ENCODE measurements around the gene GAS2. TPM values are rescaled to one million over a fixed set of nuclear protein-coding genes. Genes with fewer than 3 reads are reported as not detected.

The GAS2 gene
- polyA plus RNA-seq, 1 donor from 2014 or later, result 8.0 TPM

DNA sequence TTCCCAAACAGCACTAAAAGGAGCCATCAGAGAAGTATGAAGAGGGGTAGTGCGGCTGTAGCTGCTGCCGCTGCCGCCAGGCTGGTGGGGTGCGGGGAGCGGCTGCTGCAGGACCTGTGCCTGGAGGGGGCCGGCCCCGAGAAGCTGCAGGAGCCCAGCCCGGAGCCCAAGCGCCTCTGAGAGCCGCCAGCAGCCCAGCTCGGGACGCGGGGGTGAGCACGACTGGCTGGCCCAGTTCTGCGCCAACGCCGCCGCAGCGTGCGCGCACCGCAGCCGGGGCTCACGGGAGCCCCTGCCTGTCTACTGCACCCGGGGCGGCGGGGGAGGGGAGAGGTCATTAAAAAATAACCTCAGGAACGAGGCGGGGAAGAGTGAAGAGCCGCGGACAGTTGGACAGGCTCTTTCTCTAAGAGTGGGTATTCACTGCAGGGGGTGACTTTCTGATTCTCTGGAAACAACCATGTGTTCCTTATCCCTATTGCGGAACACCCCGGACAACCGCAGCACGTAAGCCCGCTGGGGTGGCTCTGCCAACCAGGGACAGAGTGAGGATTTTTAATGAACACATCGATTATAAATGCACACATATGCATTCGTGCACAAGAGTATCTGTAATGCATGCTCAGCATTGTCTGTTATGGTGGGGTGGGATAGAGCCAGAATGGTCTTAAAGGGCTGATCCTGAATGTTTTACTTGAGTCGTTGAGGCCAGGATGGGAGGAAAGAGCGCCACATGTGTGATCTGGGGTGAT lies 453 bp downstream of the GAS2 start:
- Histone ChIP-seq H3K27ac (ENCODE audit: low read length) (no peak overlapping the region), H3K4me3 (ENCODE audit: low read length) (peak overlapping the region; percentile 65), H3K27me3 (ENCODE audit: insufficient read depth, low read depth, low read length) (peaks cover 18% of the 10 kb centered on the region), H3K79me2 (replicated peaks; ENCODE audit: insufficient read depth, low read length) (no peaks in the 10 kb centered on the region), H2AFZ (ENCODE audit: low read depth, low read length) (no peak overlapping the region), H3K9me2 (ENCODE audit: insufficient read depth, low read length) (no peaks in the 10 kb centered on the region), H4K20me1 (ENCODE audit: insufficient read depth) (no peaks in the 10 kb centered on the region), H3K9ac (ENCODE audit: low read length) (peak overlapping the region; percentile 38), H3K9me3 (ENCODE audit: low read length) (no peaks in the 10 kb centered on the region), H3K36me3 (ENCODE audit: insufficient read depth, low read length) (no peaks in the 10 kb centered on the region), H3K4me2 (ENCODE audit: low read length) (no peak overlapping the region), H3F3A (ENCODE audit: insufficient read depth, low read length, poor library complexity, severe bottlenecking) (no peaks in the 10 kb centered on the region)
- TF ChIP-seq TAF1 (IDR thresholded peaks at IDR 0.05; ENCODE audit: low read depth), result no peak
- no peak for TF ChIP-seq EZH2 (IDR thresholded peaks at IDR 0.05; ENCODE audit: borderline replicate concordance, insufficient read depth, low read length, poor library complexity, severe bottlenecking)
- peak; percentile 26 for TF ChIP-seq MXI1 (conservative IDR thresholded peaks at IDR 0.05; ENCODE audit: poor library complexity, severe bottlenecking)
- TF ChIP-seq, protein P1, sequence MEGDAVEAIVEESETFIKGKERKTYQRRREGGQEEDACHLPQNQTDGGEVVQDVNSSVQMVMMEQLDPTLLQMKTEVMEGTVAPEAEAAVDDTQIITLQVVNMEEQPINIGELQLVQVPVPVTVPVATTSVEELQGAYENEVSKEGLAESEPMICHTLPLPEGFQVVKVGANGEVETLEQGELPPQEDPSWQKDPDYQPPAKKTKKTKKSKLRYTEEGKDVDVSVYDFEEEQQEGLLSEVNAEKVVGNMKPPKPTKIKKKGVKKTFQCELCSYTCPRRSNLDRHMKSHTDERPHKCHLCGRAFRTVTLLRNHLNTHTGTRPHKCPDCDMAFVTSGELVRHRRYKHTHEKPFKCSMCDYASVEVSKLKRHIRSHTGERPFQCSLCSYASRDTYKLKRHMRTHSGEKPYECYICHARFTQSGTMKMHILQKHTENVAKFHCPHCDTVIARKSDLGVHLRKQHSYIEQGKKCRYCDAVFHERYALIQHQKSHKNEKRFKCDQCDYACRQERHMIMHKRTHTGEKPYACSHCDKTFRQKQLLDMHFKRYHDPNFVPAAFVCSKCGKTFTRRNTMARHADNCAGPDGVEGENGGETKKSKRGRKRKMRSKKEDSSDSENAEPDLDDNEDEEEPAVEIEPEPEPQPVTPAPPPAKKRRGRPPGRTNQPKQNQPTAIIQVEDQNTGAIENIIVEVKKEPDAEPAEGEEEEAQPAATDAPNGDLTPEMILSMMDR (IDR thresholded peaks at IDR 0.05; ENCODE audit: poor library complexity, severe bottlenecking), result peak; percentile 43
- TF ChIP-seq EP300 (conservative IDR thresholded peaks at IDR 0.05; ENCODE audit: poor library complexity, severe bottlenecking), result no peak
- peak; percentile 16 for TF ChIP-seq RAD21 (conservative IDR thresholded peaks at IDR 0.05)
- TF ChIP-seq SMC3 (conservative IDR thresholded peaks at IDR 0.05; ENCODE audit: poor library complexity), result peak; percentile 28
- TF ChIP-seq POLR2AphosphoS5 (IDR thresholded peaks at IDR 0.05), result no peak
- TF ChIP-seq, protein P2, sequence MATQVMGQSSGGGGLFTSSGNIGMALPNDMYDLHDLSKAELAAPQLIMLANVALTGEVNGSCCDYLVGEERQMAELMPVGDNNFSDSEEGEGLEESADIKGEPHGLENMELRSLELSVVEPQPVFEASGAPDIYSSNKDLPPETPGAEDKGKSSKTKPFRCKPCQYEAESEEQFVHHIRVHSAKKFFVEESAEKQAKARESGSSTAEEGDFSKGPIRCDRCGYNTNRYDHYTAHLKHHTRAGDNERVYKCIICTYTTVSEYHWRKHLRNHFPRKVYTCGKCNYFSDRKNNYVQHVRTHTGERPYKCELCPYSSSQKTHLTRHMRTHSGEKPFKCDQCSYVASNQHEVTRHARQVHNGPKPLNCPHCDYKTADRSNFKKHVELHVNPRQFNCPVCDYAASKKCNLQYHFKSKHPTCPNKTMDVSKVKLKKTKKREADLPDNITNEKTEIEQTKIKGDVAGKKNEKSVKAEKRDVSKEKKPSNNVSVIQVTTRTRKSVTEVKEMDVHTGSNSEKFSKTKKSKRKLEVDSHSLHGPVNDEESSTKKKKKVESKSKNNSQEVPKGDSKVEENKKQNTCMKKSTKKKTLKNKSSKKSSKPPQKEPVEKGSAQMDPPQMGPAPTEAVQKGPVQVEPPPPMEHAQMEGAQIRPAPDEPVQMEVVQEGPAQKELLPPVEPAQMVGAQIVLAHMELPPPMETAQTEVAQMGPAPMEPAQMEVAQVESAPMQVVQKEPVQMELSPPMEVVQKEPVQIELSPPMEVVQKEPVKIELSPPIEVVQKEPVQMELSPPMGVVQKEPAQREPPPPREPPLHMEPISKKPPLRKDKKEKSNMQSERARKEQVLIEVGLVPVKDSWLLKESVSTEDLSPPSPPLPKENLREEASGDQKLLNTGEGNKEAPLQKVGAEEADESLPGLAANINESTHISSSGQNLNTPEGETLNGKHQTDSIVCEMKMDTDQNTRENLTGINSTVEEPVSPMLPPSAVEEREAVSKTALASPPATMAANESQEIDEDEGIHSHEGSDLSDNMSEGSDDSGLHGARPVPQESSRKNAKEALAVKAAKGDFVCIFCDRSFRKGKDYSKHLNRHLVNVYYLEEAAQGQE (IDR thresholded peaks at IDR 0.05; ENCODE audit: borderline replicate concordance), result no peak

DNA sequence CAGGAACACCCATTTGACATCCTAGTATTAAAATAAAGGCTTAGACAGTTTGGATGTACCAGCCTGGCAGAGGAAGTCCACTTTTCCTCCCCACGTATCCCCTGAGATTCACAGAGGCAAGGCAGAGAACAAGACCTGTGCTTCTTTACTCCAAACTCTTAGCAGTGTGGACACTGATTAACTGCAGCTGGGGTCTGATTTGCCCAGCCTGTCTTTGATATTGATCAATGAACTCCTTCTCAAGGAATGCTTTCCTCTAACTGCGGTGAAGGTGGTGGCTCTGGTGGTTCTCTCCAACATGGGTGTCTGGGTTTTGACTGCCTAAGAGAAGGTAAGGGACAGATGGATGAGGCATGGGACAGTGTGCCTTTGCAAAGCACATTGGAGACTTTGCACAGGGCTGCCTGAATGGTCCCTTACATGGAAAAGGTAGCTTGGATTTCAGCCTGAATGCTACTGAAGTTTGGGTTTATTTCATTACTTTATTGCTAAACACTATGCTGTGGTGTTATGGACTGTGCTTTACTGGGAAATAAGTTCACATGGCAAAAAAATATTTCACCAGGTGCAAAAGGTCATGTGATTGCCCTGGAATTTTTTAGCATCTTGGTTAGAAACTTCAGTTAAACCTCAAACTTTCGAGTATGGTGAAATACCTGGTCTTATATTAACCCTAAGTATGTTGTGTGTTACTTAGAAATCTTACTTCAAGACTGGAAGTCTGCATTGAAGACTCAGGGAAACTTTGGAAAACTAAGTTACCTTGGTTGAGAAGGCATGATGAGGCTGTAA lies 1.8 kb downstream of the GAS2 start:
- H3K36me3 ChIP-seq (ENCODE audit: insufficient read depth, low read length), result no peaks in the 10 kb centered on the region
- no peak overlapping the region for H3K4me2 ChIP-seq (ENCODE audit: low read length)
- H3K9ac ChIP-seq (ENCODE audit: low read length), result no peak overlapping the region
- H3K79me2 ChIP-seq (replicated peaks; ENCODE audit: insufficient read depth, low read length), result no peaks in the 10 kb centered on the region
- H3K4me3 ChIP-seq (ENCODE audit: low read length), result no peak overlapping the region
- H2AFZ ChIP-seq (ENCODE audit: low read depth, low read length), result no peak overlapping the region
- no peaks in the 10 kb centered on the region for H3K9me2 ChIP-seq (ENCODE audit: insufficient read depth, low read length)
- H3F3A ChIP-seq (ENCODE audit: insufficient read depth, low read length, poor library complexity, severe bottlenecking), result no peaks in the 10 kb centered on the region
- H3K9me3 ChIP-seq (ENCODE audit: low read length), result no peaks in the 10 kb centered on the region
- no peak for TF ChIP-seq TAF1 (IDR thresholded peaks at IDR 0.05; ENCODE audit: low read depth)
- TF ChIP-seq EP300 (conservative IDR thresholded peaks at IDR 0.05; ENCODE audit: poor library complexity, severe bottlenecking), result no peak
- TF ChIP-seq POLR2AphosphoS5 (IDR thresholded peaks at IDR 0.05), result no peak
- no peak for TF ChIP-seq MXI1 (conservative IDR thresholded peaks at IDR 0.05; ENCODE audit: poor library complexity, severe bottlenecking)
- H3K27ac ChIP-seq (ENCODE audit: low read length), result no peak overlapping the region
- peaks cover 18% of the 10 kb centered on the region for H3K27me3 ChIP-seq (ENCODE audit: insufficient read depth, low read depth, low read length)
- H4K20me1 ChIP-seq (ENCODE audit: insufficient read depth), result no peaks in the 10 kb centered on the region

Measured in neural cell (in vitro differentiated cells).